ENCODE results near the gene BLZF1.
"Not testable (repeated sequence)": the region's sequence is repeated elsewhere in the genome, so short reads cannot be mapped to it uniquely, and the experiment has no call there.

BLZF1 gene, protein sequence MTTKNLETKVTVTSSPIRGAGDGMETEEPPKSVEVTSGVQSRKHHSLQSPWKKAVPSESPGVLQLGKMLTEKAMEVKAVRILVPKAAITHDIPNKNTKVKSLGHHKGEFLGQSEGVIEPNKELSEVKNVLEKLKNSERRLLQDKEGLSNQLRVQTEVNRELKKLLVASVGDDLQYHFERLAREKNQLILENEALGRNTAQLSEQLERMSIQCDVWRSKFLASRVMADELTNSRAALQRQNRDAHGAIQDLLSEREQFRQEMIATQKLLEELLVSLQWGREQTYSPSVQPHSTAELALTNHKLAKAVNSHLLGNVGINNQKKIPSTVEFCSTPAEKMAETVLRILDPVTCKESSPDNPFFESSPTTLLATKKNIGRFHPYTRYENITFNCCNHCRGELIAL

DNA sequence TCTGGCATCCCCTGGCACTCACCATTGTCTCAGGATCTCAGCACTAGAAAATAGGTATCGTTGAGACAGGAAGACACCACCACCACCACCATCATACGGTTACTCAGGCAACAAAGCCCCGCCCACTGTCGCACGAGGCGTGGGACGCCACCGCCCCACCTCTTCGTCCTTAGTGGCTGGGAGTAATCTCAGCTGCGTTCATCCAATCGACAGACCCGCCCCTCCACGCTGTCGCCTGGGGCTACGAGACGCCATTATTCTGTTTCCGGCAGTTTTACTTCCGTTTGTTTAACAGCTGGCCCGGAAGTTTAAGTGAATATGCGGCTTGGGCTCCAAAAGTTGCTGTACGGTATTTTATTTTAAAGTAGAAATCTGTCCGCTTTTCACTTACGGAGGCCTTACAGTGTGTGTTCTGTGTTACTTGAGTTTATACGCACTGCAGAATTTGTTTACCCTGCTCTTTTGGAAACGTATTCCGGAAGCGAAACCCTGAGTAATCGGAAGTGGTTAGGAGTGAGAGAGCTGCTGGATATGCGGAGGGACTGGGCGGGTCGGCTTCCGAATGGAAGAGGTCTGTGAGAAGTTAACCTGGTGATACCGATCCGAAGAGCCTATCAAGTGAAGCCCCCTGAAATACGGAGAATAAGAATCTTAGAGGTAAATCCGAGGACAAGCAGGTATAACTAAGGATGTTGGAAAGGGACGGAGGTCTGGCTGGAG lies at the start of gene BLZF1, which contains the start of gene NME7:
BLZF1 (plus strand) TSS at position 510 of the 720 bp plus-strand sequence. CDS start 1,328 bp downstream, outside the sequence.
NME7 (minus strand) TSS at position 112 of the 720 bp plus-strand sequence; CDS start at position 25, 87 bp downstream.
- peak; percentile 97 to 98 (median 98) for DNase-seq (ENCODE audit: low read depth in 3 of 3)

DNA sequence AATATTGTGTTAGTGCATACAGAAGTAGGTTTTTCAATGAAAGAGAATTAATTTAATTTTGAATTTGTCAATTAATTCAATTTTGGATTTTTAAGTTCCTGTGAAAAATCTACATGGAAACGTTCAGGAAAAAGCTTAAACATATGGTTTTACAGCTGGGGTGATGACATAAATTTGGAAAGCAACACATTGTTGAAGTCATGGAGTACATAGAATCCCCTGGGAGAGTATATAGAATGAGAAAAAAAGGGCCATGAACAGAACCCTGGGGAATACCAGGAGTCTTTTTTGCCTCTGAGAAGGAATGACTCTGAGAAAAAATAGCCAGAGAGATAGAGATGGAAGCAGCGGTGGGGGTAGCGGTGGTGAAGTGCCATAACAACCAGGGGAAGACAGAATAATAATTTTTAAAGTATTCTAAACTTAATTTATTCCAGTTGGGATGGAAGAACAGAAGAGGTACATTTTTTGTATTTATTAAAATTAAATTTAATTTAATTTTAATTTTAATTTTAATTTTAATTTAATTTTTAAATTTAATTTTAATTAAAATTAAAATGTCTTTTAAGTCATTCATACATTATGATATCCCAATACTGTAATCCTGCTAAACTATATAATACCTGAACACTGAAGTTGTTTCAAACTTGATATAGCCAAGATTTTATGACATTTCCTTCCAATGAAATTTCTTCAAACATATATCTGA lies 49.3 kb upstream of the BLZF1 start:
- no peak for DNase-seq (ENCODE audit: low read depth in 3 of 3)

DNA sequence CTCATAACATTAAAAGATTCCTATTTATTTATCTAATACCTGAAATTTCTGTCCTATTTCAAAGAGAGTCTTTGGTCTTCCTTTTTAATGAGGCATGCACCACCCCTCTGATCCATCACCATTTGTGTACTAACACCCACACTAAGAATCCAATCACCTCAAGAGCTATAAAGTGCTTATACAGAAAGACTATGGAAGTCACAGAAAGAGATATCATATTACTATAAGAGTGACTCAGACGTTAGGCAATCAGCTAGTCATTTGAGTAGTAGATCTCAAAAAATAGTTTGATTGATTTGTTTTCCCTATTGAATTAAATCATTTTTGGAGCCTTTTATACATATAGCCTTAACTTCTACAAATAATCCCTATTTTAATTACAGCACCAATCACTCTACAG lies 46.5 kb upstream of the BLZF1 start:
- DNase-seq (ENCODE audit: low read depth in 3 of 3), result no peak

DNA sequence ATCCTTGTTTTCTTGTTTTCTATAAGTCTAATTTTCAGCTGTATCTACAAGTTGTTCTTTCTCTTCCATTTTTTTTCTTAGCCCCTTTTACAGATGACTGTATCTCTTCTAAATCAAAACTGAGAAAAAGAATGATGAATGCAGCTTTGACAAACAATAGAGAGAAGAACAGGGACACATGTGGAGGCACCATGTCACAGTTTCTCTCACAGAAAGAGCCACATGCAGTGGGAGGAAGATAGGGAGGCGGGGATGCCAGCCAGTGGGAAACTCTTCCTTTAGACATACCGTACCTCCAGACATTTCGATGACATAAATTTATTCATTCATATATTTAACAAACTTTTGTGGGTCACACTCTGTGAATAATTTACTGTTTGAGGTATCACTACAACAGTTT lies 45.9 kb upstream of the BLZF1 start:
- DNase-seq (ENCODE audit: low read depth in 3 of 3), result no peak

DNA sequence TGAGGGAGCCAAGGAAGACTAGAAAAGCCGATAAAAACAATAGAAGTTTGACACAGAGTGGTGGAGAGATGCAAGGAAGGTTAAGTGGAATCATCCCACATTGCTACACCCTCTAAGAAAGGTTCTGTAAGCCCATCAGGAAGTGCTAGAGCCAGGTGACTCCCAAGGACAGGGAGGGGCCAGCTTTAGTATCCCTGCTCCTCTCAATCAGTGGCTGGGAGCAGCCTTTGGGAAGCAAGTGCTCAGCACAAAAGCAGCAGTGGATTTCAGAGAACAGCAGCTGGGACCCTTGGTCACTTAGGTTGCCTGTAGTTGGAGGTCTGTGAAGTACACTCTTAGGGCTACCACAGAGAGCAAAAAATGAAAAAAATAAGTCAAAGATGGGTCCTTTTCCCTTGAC lies 42.9 kb upstream of the BLZF1 start:
- DNase-seq (ENCODE audit: low read depth in 3 of 3), result no peak

DNA sequence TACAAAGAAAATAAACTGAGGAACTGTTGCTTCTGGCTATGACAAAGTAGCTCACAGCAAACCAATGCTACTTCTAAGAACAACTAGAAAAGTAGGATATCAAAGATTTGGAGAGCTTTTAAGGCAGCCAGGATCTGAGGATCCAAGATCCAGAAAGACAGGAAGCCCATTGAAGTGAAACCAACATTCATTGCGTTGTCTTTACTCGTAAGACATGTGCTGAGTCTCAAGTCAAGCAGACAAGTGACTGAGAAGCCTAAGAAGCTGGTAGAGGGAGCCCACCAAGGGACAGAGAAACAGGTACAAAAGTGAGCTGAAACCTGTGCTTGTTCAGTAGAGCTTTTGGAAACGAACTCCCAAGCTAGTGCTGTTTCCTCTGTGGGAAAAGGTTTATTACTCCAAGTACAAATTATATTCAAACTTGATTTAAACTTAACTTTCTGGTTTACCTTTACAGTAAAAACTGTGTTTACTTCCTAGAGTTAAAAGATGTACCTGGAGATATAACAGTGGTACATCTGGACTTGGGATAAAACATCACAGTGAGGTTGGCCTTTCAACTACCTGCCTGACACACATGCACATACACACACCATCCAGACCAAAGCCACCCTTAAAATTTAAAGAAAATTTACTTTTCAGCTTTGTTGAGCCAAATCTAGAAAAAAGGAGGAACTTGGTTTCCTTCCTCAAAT lies 41.6 kb upstream of the BLZF1 start:
- no peak for DNase-seq (ENCODE audit: low read depth in 3 of 3)

DNA sequence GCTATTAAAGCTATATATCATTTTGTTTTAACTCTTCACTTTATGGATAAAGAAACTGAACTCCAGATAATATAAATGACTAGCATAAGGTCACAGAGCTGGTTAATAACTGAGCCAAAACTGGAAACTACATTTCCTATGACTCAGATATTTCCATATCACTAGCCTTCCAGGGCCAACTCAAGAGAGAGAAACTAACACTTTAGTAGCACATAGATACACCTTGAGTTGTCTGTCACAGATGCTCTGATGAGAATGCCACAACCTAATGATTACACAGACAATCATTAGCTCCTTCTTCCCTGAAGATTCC lies 41.1 kb upstream of the BLZF1 start:
- DNase-seq (ENCODE audit: low read depth in 3 of 3), result no peak

DNA sequence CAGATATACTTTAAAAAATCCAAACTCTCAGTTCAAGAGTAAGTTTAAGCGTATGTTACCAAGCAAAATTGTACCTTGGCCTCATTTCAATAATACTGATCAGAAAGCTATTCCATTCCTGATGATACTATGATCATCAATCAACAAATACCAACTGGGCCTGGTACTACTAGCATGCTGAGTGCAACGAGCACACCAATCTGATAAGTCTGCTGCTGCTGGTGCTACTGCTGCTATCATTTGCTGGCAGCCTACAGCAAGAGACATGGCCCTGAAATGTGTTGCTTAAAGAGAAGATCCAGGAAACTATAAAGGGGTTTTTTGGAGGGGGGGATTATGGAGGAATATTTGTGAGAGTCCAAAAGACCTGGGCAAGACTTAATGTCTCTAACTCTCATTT lies 40.1 kb upstream of the BLZF1 start:
- no peak for DNase-seq (ENCODE audit: low read depth in 3 of 3)

DNA sequence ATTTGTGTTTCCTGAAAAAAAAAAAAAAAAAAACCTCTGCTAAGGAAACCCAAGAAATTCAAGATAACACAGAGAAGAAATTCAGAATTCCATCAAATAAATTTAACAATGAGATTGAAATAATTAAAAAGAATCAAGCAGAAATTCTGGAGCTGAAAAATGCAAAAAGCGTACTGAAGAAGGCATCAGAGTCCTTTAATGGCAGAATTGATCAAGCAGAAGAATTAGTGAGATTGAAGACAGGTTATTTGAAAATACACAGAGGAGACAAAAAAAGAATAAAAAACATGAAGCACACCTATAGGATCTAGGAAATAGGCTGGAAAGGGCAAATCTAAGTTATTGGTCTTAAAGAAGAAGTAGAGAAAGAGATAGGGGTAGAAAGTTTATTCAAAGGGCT lies 38.6 kb upstream of the BLZF1 start:
- no peak for DNase-seq (ENCODE audit: low read depth in 3 of 3)

DNA sequence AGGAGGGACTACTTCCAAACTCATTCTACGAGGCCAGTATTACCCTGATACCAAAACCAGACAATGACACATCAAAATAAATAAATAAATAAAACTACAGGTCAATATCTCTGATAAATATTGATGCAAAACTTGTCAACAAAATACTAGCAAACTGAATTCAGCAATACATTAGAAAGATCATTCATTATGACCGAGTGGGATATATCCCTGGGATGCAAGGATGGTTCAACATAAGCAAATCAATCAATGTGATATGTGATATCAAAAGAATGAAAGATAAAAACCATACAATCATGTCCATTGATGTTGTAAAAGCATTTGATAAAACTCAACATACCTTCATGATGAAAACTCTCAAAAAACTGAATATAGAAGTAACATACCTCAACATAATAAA lies 37.1 kb upstream of the BLZF1 start:
- DNase-seq (ENCODE audit: low read depth in 3 of 3), result no peak

DNA sequence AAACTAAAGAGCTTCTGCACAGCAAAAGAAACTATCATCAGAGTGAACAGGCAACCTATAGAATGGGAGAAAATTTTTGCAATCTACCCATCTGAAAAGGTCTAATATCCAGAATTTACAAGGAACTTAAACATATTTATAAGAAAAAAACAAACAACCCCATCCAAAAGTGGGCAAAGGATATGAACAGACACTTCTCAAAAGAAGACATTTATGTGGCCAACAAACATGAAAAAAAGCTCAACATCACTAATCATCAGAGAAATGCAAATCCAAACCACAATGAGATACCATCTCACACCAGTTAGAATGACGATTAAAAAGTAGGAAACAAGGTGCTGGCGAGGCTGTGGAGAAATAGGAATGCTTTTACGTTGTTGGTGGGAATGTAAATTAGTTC lies 33.3 kb upstream of the BLZF1 start:
- DNase-seq (ENCODE audit: low read depth in 3 of 3), result not testable (repeated sequence)

DNA sequence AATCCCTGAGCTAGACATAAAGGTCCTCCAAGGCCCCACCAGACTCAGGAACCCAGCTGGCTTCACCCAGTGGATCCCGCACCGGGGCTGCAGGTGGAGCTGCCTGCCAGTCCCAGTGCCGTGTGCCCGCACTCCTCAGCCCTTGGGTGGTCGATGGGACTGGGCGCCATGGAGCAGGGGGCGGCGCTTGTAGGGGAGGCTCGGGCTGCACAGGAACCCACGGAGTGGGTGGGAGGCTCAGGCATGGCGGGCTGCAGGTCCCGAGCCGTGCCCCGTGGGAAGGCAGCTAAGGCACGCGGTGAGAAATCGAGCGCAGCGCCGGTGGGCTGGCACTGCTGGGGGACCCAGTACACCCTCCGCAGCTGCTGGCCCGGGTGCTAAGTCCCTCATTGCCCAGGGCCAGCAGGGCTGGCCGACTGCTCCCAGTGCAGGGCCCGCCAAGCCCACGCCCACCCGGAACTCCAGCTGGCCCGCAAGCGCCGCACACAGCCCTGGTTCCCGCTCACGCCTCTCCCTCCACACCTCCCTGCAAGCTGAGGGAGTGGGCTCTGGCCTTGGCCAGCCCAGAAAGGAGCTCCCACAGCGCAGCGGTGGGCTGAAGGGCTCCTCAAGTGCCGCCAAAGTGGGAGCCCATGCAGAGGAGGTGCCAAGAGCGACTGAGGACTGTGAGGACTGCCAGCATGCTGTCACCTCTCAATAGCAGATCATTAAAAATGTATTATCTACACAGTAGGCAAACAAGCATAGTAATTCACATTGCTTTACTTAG lies 30.9 kb upstream of the BLZF1 start:
- DNase-seq (ENCODE audit: low read depth in 3 of 3), result not testable (repeated sequence)

DNA sequence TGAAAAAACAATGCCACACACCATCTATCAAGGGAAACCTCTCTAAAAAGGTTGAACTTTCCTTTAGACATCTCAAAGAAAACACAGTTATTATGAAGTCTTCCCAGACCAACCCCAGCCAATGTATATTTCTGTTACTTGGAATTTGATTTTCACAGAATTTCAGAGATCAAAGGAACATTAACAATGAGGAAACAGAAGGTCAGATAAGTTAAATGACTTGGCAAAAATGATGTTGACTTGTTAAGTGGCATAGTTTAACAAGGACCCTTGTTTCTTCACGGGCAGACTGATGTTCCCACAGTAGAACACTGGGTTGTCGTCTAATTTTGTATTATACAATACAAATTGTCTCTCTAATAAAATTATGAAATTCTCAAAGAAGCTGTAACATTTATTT lies 29.4 kb upstream of the BLZF1 start:
- DNase-seq (ENCODE audit: low read depth in 3 of 3), result no peak

DNA sequence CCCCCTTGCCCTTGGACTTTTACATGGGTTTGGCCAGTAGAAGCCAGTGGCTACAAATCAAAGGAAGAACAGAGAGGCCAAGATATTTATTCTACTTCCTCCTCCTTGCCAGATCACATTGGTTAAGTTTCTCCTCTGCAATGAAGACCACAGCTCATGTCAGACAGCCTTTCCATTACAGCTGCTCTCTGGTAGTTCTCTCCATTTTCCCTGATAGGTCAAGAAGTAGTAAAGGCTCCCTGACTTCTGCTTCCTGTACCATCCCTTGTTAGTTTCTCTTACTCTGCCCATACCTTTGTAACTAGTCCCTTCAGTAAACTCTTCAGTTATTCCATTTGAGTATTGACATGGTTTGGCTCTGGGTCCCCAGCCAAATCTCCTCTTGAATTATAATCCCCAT lies 28.2 kb upstream of the BLZF1 start:
- no peak for DNase-seq (ENCODE audit: low read depth in 3 of 3)

DNA sequence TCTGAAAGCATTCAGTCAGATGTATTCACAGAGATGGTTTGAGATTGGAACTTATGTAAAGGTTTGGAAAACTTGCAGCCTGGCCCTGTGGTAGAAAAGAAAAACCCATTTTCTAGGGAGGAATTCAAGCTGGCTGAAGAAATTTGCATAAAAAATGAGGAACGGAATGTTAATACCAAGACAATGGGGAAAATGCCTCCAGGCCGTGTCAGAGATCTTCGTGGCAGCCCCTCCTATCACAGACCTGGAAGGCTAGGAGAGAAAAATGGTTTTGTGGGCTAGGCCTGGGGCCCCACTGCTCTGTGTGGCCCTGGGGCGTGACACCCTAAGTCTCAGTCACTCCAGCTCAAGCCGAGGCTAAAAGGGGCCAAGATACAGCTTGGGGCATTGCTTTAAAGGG lies 27.1 kb upstream of the BLZF1 start:
- no peak for DNase-seq (ENCODE audit: low read depth in 3 of 3)

DNA sequence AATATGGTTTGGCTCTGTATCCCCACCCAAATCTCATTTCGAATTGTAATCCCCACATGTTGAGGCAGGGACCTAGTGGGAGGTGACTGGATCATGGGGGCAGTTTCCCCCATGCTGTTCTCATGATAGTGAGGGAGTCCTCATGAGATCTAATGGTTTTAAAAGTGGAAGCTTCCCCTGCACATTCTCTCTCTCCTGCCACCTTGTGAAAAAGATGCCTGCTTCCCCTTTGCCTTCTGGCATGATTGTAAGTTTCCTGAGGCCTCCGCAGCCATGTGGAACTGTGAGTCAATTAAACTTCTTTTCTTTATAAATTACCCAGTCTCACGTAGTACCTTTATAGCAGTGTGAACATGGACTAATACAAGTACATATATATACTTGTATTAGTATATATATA lies 25.9 kb upstream of the BLZF1 start:
- DNase-seq (ENCODE audit: low read depth in 3 of 3), result not testable (repeated sequence)

DNA sequence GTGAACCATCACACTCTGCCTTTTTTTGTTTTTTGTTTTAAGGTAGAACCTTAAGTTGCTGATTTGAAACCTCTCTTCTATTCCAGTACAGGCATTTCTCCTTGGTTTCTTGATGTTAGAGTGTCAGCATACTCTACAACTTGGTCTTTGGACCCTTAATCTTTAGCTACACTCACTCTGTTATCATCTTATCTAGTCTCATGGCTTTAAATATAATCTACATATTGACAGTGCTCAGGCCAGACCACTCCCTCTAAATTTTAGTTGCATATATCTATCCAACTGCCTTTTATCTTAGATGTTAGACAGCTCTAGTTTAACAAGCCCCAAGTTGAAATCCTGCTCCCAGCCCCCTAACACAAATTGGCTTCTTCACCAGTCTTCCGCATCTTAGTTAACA lies 22.5 kb upstream of the BLZF1 start:
- no peak for DNase-seq (ENCODE audit: low read depth in 3 of 3)

DNA sequence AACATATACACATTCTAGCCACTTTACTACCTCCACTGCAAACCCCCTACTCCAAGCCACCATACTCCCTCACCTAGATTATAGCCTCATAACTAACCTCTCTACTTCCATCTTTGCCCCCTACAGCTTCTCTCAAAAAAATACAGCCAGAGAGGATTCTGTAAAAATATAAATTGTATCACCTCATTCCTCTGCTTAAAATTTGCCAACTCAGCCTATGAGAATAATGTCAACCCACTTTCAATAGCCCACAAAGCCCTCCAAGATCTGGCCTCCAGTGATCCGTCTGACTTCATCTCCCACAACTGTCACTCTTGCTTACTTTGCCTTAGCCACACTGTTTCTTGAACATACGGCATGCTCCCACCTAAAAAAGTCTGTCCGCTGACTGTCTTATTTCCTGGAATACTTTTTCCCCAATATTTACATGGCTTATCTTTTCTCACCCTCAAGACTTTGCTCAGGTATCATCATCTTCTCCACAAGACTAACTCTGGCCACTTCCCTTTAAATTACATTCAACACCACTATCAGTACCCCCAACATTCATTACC lies 21.9 kb upstream of the BLZF1 start:
- no peak for DNase-seq (ENCODE audit: low read depth in 3 of 3)

DNA sequence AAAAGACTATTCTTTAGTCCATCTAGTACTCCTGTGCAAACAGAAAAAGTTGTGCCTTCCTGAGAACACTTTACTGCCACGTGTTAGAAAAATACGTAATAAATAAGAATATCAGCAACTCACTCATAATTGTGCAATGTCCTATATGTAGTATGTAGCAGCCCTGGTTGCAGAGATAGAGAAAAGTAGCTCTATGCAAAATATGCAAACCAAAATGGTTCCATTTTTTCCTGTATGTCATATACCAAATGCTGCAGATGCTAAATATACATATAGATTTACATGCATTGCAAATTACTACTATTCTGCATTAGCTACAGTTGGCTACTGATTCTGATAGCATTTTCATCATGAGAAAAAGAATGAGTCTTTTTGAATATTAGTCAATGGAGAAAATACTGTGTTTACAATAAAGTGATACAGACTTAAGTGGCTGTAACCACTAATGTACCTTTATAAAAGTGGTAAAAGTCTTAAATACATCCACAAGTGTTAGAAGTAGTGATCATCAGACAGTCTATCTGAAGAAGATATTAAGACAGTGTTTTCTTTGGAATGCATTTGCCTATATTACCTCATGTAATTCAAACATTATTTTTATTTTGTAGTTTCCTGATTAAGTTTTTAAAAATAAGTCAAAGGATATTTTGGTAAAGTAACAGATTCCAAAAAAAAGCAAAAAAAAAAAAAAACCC lies 20.2 kb upstream of the BLZF1 start:
- DNase-seq (ENCODE audit: low read depth in 3 of 3), result no peak

DNA sequence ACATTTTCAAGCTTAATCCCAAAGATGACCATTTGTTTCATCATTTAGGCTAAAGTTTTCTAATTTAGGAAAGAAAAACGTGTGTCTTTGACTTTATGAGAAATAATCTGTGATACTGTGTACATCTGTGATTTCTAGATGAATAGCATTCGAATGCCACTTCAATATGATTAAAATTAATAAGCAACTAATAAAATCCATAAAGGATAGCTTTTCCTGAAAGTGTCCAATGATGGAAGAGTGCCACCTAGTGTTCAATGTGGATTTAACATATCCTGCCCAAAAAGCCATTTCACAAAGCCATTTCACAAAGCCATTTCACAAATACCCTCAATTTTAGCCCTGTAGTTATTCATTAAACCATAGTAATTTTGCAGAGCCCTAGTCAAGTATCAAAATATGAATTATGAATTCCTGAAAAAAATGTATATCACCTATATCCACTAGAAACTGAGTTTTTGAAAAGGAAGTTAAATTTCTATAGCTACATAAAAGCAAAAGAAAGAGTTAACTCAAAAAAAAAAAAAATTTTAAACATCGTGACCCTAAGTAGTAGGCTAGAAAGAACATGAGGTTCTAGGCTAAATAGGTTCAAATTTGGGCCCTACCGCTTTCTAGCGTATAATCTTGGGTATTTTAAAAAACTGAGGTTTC lies 19.5 kb upstream of the BLZF1 start:
- DNase-seq (ENCODE audit: low read depth in 3 of 3), result peak in 1 of 3 experiments; percentile 24

All from stimulated activated CD4-positive, alpha-beta T cell treated with anti-CD3 and anti-CD28 coated beads, TNF-alpha, amount 100 ng/mL, for 24 hours (primary cell).